GM18498 (cell line): ENCODE data around the gene VTI1A.
"Not testable (repeated sequence)": the region's sequence is repeated elsewhere in the genome, so short reads cannot be mapped to it uniquely, and the experiment has no call there.

Experiments used
- ATAC-seq: cut with Tn5 transposase; IDR thresholded peaks from one replicate; pipeline ENCODE4 v1.9.1; 2021; ENCODE audit warnings: mild to moderate bottlenecking, moderate library complexity; ENCODE audit not compliant: unreplicated experiment

Gene VTI1A

DNA sequence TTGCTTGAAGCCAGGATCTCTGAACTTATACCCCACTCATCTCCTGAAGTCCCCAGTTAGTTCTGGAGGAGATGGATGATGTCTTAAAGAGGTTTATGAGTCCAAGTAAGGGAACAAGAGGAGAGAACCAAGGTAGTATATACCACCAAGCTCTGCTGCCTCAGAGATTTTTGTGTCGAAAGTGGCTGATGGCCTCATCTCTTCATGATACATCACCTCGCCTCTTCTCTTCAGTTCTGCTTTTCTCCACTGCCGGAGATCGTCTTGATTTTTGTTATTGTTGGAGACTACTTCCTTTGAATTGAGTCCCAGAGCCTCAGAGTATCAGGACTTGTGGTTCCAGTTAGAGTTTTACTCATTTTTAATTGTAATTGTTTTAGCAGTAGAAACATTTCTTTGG is 1.9 kb downstream of the VTI1A start:
- ATAC-seq: no peak

DNA sequence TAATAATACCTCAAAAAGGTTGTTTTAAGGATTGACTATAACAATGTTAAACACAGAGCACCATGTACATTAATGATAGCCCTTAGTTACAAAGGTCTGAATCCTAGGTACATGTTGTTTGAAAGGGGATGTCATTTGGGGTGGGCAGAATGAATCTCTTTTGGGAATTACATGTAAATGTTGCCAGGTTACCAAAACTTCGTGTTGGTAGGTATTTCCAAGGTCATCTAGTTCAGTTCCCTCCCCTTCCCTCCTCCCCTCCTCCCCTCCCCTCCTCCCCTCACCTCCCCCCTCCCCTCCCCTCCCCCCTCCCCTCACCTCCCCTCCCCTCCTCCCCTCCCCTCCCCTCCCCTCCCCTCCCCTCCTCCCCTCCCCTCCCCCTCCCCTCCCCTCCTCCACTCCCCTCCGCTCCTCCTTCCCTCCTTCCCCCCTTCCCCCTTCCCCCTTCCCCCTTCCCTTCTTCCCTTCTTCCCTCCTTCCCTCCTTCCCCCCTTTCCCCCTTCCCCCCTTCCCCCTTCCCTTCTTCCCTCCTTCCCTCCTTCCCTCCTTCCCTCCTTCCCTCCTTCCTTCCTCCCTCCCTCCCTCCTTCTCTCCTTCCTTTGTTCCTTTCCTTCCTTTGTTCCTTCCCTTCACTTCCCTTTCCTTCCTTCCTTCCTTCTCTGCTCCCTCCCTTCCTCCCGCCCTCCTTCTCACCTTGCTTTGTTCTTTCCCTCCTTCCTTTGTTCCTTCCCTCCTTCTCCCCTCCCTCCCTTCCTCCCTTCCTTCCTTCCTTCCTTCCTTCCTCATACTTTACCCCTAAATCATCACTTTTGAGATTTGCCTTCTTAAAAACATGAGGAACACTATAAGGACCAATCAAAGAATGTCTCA is 8.1 kb downstream of the VTI1A start:
- no peak for ATAC-seq

DNA sequence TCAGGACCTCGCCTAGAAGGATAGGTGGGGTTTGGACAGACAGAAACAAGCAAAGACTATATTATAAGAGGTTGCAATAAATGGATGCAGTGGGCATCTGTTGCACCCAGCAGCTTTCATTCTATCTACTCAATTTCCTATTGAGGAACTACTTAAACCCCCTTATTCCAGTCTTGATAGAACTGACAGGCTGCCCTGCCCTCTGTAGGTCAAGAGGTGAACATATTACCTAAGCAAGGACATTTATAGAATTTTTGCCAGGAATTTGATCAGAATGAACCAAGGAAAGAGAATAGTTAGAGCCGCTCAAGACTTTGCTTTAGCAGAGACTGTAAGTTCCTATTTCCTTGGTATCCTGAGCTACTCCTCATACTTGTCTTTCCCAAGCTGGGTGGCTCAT is 9.5 kb downstream of the VTI1A start:
- no peak for ATAC-seq

DNA sequence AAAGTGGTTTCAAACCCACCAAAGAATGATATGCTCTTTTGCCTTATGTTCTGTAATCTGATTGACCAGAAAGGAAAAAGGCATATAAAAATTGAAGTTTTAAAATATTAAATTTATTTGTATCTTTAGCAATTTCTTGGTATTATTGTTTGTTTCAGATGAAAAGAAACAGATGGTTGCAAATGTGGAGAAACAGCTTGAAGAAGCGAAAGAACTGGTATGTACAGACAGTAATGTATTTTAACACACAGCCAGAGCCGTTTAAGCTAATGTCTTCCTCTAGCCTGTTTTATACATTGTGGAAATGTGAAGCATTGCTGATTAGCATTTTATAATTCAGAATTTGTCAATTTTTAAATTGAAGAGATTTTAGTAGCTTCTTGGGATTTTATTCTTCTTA is 13.4 kb downstream of the VTI1A start:
- ATAC-seq: no peak

DNA sequence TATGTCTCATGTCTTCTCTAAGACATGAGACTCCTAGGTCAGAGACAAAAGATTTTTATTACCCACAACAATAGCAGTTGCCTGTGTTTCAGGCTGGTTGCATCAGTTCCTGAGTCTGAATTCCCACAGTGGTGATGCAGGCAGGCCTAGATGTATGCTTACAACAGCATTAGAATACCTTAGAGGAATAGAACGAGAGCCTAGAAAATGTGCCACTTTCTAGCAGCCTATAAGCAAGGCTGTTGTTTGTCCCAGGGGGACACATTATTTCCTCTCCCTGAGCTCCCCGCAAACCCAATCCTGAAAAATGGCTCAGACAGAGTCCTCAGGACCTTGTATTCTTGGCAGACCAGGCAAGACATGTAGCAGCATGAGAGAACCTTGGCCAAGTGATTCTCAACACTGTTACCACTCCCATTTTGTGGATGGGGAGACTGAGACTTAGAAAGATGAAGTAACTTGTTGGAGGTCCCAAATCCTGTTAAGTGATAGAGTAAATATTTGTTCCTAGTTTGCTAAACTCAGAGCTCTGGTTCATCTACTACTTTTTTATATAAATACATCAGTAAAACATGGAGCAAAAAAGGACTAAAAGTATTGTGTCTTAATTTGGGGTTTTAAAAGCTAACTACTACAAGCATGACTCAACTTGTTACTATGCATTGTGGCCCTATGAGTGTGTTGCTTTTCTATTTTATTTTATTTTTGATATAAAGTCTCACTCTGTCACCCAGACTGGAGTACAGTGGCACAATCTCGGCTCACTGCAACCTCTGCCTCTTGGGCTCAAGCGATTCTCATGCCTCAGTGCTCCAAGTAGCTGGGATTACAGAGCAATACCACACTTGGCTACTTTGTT is 14.2 kb downstream of the VTI1A start:
- ATAC-seq: no peak

DNA sequence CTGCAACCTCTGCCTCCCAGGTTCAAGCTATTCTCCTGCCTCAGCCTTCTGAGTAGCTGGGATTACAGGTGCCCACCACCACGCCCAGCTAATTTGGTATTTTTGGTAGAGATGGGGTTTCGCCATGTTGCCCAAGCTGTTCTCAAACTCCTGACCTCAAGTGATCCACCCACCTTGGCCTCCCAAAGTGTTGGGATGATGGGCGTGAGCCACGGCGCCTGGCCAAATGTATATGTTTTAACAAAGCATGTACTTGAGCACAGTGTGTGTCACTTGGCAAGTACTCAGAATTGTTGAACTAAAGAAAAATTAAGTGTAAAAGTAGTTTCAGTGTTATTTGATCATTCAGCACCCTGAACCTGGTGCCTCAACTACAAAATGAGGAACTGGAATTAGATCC is 17.1 kb downstream of the VTI1A start:
- not testable (repeated sequence) for ATAC-seq

DNA sequence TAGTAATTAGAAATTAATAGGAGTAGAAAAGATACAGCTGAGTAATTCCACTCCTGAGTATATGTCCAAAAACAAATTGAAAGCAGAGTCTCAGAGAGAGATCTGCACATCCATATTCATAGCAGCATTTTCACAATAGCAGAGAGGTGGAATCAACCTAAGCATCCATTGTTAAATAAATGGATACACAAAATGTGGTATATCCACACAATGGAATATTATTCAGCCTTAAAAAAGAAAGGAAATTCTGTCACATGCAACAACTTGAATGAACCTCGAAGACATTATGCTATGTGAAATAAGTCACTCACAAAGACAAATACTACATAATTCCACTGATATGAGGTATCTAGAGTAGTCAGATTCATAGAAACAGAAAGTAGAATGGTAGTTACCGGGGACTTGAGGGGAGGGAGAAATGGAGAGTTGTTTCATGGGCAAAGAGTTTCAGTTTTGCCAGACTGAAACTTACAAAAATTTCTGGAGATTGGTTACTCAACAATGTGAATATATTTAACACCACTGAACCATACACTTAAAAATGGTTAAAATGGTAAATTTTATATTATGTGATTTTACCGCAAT is 18.4 kb downstream of the VTI1A start:
- ATAC-seq: no peak

DNA sequence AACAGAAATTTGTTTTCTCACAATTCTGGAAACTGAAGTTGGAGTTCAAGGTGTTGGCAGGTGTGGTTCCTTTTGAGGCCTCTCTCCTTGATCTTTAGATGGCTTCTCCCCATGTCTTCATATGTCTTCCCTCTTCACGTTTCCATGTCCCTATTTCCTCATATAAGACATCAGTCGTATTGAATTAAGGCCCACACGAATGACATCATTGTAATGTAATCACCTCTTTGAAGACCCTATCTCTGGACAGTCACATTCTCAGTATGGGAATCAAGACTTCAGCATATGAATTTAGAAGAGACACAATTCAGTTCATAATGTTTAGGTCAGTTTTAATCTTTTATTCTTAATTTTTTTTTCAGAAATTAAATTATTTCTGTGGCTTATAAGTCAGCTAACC is 19.8 kb downstream of the VTI1A start:
- no peak for ATAC-seq

DNA sequence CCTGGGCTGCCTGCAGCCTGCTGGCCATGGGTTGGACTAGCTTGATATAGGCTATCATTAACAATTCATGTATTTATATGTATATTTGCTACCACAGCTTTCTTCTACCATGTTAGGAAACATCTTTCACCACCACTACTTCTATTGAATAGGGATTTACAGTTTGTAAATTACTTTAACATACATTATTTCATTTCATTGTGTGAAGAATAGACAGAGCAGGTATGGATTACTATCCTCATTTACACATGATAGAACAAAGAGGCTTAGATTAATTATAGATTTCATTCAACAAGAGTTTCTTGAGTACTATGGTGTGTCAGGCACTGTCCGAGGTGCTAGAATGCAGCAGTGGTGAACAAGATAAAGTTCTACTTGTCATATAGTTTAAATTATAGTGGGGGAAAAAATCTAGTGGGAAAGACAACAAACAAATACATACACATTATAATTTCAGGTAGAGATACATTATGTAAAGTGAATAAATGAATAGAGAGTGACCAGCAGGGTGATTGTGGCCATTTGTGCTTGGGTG is 20.6 kb downstream of the VTI1A start:
- no peak for ATAC-seq

DNA sequence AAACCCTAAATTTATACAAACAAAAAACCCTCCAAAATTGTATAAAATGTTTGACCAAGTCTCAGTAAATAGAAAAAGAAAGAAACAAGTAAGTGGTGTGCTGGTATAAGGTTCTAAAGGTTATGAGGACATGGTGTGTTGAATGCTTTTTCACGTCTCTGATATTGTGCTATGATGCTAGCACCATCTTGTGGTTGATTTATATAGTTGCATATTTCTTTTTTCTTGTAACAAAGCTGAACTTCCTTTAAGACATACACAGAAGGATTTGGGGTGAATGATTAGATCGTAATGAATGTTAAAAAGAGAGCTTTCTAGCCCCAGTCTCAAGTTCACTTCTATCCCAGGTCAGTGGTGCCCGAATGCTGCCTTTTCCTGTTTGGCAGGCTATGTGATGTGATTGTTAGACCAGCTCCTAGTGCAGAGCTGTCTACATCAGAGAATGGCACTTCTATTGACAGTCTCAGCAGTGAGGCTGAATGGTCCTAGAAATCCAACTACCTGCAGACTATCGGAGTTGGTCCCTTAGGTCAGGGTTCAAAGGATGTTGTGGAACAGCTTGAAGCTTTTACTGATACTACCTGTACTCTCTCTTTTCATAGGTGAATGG is 25.0 kb downstream of the VTI1A start:
- no peak for ATAC-seq

DNA sequence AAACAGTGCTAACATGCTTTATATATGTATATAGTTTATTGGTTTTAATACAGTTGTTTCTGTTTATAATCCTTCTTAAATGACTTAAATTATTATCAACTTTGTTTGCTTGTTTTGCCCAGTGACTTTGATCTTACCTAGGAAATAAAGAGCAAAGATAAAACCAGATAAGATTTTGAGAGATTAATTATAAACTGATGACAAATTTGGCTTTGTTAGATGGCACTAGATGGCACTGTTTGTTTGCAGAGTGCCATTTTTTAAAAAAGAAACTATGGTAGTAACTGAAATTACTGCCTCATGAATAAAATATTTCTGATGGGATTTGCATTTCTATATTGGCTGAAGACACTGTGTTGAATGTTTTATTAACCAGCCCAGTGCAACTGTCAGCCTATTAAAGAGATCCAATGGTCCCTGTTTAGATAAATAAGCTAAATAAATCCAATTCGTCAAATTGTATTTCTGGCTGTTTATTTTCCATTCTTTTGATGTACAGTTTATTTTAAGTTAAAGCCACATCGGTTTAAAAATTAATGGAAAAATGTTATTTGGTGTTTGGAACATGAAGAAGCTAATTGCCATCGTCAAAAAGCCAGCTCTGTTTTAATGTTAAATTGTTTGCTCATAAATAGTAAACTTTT is 28.7 kb downstream of the VTI1A start:
- no peak for ATAC-seq

DNA sequence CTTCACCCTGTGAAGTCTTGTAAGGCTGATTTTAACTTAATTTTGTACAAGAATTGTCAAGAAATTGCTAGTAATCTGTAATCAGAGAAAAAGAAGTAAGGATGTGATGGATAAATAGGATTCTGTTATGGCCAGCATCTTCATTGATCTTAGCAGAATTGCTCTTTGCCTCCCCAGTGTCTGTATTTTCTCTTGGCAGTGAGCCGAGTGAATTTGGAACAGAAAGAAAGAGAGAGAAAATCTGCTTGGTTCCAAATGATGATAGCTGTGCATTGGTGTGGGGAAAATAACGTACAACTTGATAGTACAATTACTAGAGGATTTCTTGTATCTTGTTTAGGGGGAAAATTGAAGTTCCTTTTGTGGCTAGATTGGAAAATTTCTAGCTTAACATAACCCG is 34.6 kb downstream of the VTI1A start:
- no peak for ATAC-seq

DNA sequence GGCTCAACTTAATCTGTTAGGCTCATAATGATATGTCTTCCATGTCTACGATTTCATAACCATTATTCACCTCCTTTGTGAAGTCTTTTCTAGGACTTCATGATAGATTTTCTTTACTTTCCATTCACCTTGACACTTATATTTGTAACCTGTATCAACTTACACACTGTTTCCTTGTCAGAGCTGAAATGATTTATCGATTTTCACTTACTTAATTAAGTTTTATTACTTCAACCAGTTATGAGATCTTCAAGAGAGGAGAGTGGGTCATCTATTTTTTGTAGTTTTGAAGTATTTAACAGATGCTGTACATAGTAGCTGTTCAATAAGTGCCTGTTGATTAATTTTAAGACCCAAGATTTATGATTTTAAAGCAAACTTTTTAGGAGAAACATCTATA is 37.4 kb downstream of the VTI1A start:
- ATAC-seq: no peak

DNA sequence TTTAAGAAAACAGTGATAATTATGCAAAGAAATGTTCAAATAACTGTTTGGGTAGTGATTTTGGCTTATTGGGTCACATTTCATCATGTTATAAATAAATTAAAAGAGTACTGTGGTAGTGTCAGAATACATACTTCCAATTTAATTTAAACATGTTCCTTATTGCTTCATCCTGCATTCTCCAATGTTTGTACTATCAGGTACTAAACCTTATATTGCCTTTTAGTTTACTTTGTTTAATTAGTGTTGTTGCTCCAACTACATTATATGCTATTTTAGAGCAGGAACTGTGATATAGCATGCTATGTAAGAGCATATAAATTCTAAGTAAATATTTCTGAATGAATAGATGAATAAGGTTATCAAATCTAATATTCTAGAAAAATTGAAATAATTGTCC is 40.9 kb downstream of the VTI1A start:
- ATAC-seq: no peak

DNA sequence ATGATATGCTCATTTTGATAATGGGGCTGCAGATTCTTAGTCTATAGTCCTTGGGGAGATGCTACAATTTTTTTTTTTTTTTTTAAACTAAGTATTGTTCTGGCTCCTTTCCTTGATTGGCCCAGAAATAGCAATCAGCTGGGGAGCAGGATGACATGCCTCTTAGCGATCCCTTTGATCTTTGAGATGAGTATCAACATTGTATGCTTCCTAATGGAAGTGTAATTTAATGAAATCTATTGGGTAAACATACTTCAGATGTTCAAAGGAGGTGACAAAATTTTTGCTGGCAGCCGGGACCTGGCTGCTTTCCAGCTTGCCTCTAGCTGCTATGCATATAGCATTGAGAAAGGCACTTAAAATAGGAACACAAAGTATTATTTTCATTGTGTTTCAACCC is 43.5 kb downstream of the VTI1A start:
- no peak for ATAC-seq

DNA sequence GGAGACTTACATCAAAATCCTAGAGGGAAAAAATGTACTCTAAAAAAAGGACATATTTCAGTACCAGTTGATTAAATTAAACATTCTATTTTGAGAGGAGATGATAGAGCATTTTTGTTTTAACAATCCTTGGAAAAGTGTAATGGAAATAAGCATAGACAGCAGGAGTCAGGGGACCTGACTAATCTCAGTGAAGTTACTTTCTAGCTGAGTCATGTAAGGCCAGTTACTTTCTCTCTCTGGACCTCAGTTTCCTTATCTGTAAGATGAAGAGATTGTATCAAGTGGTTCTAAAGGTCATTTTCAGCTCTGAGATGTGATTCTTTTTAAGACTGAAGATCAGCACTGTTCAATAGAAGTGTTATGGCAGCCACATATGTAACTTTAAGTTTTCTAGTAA is 44.1 kb downstream of the VTI1A start:
- ATAC-seq: no peak

DNA sequence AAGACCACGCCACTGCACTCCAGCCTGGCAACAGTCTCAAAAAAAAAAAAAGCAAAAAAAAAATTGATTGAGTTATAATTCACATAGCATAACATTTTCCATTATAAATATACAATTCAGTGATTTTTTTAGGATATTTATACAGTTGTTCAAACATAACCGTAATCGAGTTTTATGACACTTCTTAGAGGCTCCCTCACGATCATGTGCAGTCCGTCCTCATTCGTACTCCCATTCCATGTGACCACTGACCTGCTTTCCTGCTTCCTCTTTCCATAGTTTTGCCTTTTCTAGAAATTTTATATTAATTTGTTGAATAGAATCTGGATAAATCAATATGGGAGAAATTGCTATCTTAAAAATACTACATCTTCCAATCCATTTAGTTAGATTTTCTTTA is 45.7 kb downstream of the VTI1A start:
- no peak for ATAC-seq

DNA sequence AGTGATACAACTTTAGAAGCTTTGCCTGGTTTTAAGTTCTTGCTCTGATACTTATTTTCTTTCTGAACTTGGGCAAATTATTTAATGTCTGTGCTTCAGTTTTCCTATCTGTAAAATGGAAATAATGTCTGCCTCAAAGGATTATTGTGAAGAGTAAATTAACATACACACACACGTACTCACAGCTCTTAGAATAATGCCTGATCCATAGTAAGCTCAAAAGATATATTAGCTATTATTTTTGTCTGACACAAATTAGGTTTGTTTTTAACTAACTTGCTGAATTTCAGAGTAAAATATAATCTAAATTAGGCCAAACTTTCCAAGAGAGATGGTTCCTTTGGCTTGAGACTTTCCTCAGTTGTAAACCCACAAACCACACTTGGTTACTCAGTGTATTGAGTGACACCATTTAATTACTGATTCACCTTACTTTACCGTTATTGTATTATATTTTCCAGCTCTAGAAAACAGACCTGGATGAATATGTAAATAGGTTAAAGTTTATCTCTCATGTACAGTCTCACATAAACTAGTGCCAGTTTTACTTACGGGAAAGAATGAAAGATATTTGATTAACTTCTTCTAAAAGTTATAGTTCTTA is 50.4 kb downstream of the VTI1A start:
- peak; percentile 43 for ATAC-seq

DNA sequence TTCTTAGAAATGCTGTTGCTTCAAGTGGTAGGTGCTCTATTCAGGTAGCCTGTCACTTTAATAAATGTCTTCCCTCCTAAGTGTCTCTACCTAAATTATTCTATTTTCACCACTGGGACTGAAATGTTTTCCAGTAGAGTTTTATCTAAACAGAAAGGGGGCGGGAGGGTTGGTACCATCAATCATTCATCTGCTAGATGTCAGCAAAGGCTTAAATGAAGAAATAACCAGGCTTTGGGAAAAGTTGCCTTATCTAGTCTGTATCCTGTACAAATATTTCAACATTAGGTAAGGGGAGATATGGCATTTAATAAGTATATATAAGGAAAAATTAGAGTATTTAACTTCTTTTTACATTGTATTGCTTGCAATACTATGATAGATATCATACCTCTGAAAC is 51.8 kb downstream of the VTI1A start:
- no peak for ATAC-seq

DNA sequence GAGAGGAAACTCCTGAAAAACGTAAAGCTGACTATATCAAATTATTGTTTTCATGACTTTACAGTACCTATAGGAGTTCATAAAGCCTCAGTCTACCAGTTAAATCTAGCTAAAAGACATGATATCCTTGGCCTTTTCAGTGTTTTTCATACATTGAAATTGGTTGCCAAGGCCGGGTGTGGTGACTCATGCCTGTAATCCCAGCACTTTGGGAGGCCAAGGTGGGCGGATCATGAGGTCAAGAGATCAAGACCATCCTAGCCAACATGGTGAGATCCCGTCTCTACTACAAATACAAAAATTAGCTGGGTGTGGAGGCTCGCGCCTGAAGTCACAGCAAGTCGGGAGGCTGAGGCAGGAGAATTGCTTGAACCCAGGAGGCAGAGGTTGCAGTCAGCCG is 53.0 kb downstream of the VTI1A start:
- not testable (repeated sequence) for ATAC-seq
